ENCODE measurements around the gene DNAJC10. TPM values are rescaled to one million over a fixed set of nuclear protein-coding genes. Genes with fewer than 3 reads are reported as not detected.

Gene DNAJC10
- polyA plus RNA-seq, 1 donor = 168 TPM

- Histone ChIP-seq H3K36me3 (ENCODE audit: control insufficient read depth, insufficient read depth, low read length) (no peaks in the 10 kb centered on the region), H3K4me1 (ENCODE audit: control insufficient read depth, insufficient read depth, low read length) (peaks cover 3% of the 10 kb centered on the region), H3K4me3 (ENCODE audit: low read length) (no peak overlapping the region), H3K27me3 (ENCODE audit: control insufficient read depth, insufficient read depth, low read length) (no peaks in the 10 kb centered on the region), H3K27ac (ENCODE audit: low read length) (no peak overlapping the region), H3K9me3 (ENCODE audit: control insufficient read depth, low read depth, low read length) (no peaks in the 10 kb centered on the region)
- WGBS (ENCODE audit: insufficient coverage, low lambda C conversion rate) = 100% methylated on average over 2 of the region's 3 CpGs
- DNase-seq = no peak
Measured at GRCh38 chr2:182826496-182826895, 110.4 kb downstream of the DNAJC10 start.

- no peak overlapping the region for H3K27ac ChIP-seq (ENCODE audit: low read length)
- H3K27me3 ChIP-seq (ENCODE audit: control insufficient read depth, insufficient read depth, low read length) = no peaks in the 10 kb centered on the region
- no CpG with 5 or more reads among the region's 2 CpGs for WGBS (ENCODE audit: insufficient coverage, low lambda C conversion rate)
- no peaks in the 10 kb centered on the region for H3K9me3 ChIP-seq (ENCODE audit: control insufficient read depth, low read depth, low read length)
- no peak for DNase-seq
- H3K4me1 ChIP-seq (ENCODE audit: control insufficient read depth, insufficient read depth, low read length) = peaks cover 3% of the 10 kb centered on the region
- H3K36me3 ChIP-seq (ENCODE audit: control insufficient read depth, insufficient read depth, low read length) = no peaks in the 10 kb centered on the region
- no peak overlapping the region for H3K4me3 ChIP-seq (ENCODE audit: low read length)
Measured at GRCh38 chr2:182827182-182827879, 111.3 kb downstream of the DNAJC10 start.

- no peaks in the 10 kb centered on the region for H3K27me3 ChIP-seq (ENCODE audit: control insufficient read depth, insufficient read depth, low read length)
- peaks cover under 1% of the 10 kb centered on the region for H3K4me1 ChIP-seq (ENCODE audit: control insufficient read depth, insufficient read depth, low read length)
- H3K4me3 ChIP-seq (ENCODE audit: low read length) = no peak overlapping the region
- H3K27ac ChIP-seq (ENCODE audit: low read length) = no peak overlapping the region
- no peaks in the 10 kb centered on the region for H3K9me3 ChIP-seq (ENCODE audit: control insufficient read depth, low read depth, low read length)
- no peak for DNase-seq
- H3K36me3 ChIP-seq (ENCODE audit: control insufficient read depth, insufficient read depth, low read length) = no peaks in the 10 kb centered on the region
Measured at GRCh38 chr2:182831101-182831500, 115.0 kb downstream of the DNAJC10 start.

GRCh38 chr2:182831921-182832320 is 115.9 kb downstream of the DNAJC10 start:
- Histone ChIP-seq H3K27me3 (ENCODE audit: control insufficient read depth, insufficient read depth, low read length) (no peaks in the 10 kb centered on the region), H3K4me1 (ENCODE audit: control insufficient read depth, insufficient read depth, low read length) (no peaks in the 10 kb centered on the region), H3K27ac (ENCODE audit: low read length) (no peak overlapping the region), H3K9me3 (ENCODE audit: control insufficient read depth, low read depth, low read length) (no peaks in the 10 kb centered on the region), H3K4me3 (ENCODE audit: low read length) (no peak overlapping the region), H3K36me3 (ENCODE audit: control insufficient read depth, insufficient read depth, low read length) (no peaks in the 10 kb centered on the region)
- no peak for DNase-seq
- WGBS (ENCODE audit: insufficient coverage, low lambda C conversion rate) = 83% methylated on average over 1 of the region's 3 CpGs

GRCh38 chr2:182833084-182833854 is 117.2 kb downstream of the DNAJC10 start:
- Histone ChIP-seq H3K9me3 (ENCODE audit: control insufficient read depth, low read depth, low read length) (no peaks in the 10 kb centered on the region), H3K4me3 (ENCODE audit: low read length) (no peak overlapping the region), H3K27ac (ENCODE audit: low read length) (no peak overlapping the region), H3K27me3 (ENCODE audit: control insufficient read depth, insufficient read depth, low read length) (no peaks in the 10 kb centered on the region), H3K36me3 (ENCODE audit: control insufficient read depth, insufficient read depth, low read length) (no peaks in the 10 kb centered on the region), H3K4me1 (ENCODE audit: control insufficient read depth, insufficient read depth, low read length) (no peaks in the 10 kb centered on the region)
- no CpG with 5 or more reads among the region's 9 CpGs for WGBS (ENCODE audit: insufficient coverage, low lambda C conversion rate)
- DNase-seq = no peak

GRCh38 chr2:182834293-182834692 is 118.2 kb downstream of the DNAJC10 start:
- no peaks in the 10 kb centered on the region for H3K4me1 ChIP-seq (ENCODE audit: control insufficient read depth, insufficient read depth, low read length)
- no peak for DNase-seq
- WGBS (ENCODE audit: insufficient coverage, low lambda C conversion rate) = no CpG with 5 or more reads among the region's 1 CpG
- H3K27me3 ChIP-seq (ENCODE audit: control insufficient read depth, insufficient read depth, low read length) = no peaks in the 10 kb centered on the region
- no peak overlapping the region for H3K4me3 ChIP-seq (ENCODE audit: low read length)
- no peaks in the 10 kb centered on the region for H3K9me3 ChIP-seq (ENCODE audit: control insufficient read depth, low read depth, low read length)
- no peaks in the 10 kb centered on the region for H3K36me3 ChIP-seq (ENCODE audit: control insufficient read depth, insufficient read depth, low read length)
- H3K27ac ChIP-seq (ENCODE audit: low read length) = no peak overlapping the region

- Histone ChIP-seq H3K9me3 (ENCODE audit: control insufficient read depth, low read depth, low read length) (no peaks in the 10 kb centered on the region), H3K27me3 (ENCODE audit: control insufficient read depth, insufficient read depth, low read length) (no peaks in the 10 kb centered on the region), H3K4me3 (ENCODE audit: low read length) (no peak overlapping the region), H3K4me1 (ENCODE audit: control insufficient read depth, insufficient read depth, low read length) (no peaks in the 10 kb centered on the region), H3K27ac (ENCODE audit: low read length) (no peak overlapping the region), H3K36me3 (ENCODE audit: control insufficient read depth, insufficient read depth, low read length) (no peaks in the 10 kb centered on the region)
- WGBS (ENCODE audit: insufficient coverage, low lambda C conversion rate) = 86% methylated on average over 1 of the region's 3 CpGs
- no peak for DNase-seq
Measured at GRCh38 chr2:182836451-182836850, 120.4 kb downstream of the DNAJC10 start.

Other genes with a start within 250 kb of the DNAJC10 start
- 34.5 TPM for gene FRZB, start 150.4 kb downstream of the DNAJC10 start, polyA plus RNA-seq